ENCODE measurements around the gene RAVER1.
"Not testable (repeated sequence)": the region's sequence is repeated elsewhere in the genome, so short reads cannot be mapped to it uniquely, and the experiment has no call there.

RAVER1 gene

DNA sequence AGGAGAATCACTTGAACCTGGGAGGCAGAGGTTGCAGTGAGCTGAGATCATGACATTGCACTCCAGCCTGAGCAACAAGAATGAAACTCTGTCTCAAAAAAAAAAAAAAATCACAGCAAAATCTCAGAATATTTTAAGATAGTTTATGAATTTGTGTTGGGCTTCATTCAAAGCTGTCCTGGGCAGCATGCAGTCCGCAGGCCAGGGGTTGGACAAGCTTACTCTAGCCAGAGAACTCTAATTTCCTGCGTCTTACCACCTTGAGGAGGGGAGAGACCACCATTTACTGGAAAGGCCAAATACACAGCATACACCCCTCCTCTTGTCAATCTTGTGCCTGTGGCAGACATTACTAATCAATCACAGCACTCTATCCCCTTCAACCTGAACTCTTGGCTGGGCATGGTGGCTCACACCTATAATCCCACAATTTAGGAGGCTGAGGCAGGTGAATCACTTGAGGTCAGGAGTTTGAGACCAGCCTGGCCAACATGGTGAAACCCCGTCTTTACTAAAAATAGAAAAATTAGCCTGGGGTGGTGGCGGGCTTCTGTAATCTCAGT lies 33.7 kb upstream of the RAVER1 start:
- ChIA-PET CTCF (interaction anchor here (0.7 kb wide), 1 partner anchor 60 kb away, joined by 3 read pairs; no protein-coding TSS in a partner anchor), POLR2A (interaction anchor here (1.6 kb wide), 1 partner anchor 13 kb away, joined by 10 read pairs; the partner anchor contains the start of gene TYK2)
- H3K4me1 ChIP-seq (ENCODE audit: control insufficient read depth, insufficient read depth, low read length); H3K27ac ChIP-seq (ENCODE audit: extremely low read depth, low read depth, low read length); H3K4me3 ChIP-seq (ENCODE audit: low read depth, low read length); H3K9me3 ChIP-seq (ENCODE audit: control insufficient read depth, insufficient read depth, low read depth, low read length): not testable (repeated sequence)
- peak; percentile 83 for TF ChIP-seq ZBTB17 (tag by site-specific recombination; IDR thresholded peaks at IDR 0.05)
- peak; percentile 82; the same call in 1 of the 2 replicates for TF ChIP-seq ZNF23 (tag by site-specific recombination; IDR thresholded peaks at IDR 0.05; ENCODE audit: borderline replicate concordance)
- peaks cover 15 to 84% of the 10 kb centered on the region in 2 experiments; a peak in 2 of 3 replicates for H3K36me3 ChIP-seq (ENCODE audit: control insufficient read depth in 2 of 2, insufficient read depth in 1 of 2, low read length in 2 of 2)

DNA sequence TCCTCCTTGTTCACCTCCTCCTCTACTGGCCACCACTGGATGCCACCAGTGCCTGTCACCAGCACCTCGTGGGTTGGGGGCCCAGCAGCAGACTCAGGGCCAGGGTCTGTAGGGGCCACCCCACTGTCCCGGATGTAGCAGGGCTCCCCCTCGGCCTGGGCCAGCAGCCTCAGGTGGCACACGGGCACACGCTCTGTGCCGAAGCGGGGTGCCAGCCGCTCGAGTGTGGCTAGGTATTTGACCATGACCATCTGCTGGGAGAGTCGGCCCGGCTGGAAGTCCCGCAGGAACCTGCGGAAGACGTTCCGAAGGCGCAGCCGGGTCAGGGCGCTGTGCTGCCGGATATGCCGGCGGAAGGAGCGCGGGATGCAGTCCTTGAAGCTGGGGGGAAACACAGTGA lies 32.2 kb upstream of the RAVER1 start:
- POLR2A ChIA-PET, result no interaction called here

DNA sequence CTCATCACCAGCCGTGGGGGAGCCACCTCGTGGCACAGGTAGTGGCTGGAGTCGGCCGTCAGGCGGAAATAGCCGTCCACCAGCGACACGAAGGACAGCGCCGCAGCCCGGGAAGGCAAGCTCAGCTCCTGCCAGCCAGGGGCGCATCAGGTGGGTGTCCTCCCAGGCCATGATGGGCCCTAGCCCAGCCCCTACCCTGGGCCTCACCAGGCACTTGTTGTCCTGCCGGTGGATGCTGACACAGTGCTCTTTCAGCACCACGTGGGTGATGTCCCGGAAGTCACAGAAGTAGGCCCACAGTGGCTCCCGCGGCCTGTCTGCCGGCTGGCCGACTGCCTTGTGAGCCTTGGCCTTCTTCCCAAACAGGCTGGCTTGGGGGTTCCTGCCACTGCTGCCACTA lies 31.3 kb upstream of the RAVER1 start:
- Histone ChIP-seq H3K9me3 (ENCODE audit: control insufficient read depth, insufficient read depth, low read depth, low read length) (no peaks in the 10 kb centered on the region), H3K4me1 (ENCODE audit: control insufficient read depth, insufficient read depth, low read length) (no peaks in the 10 kb centered on the region), H3K36me3 (ENCODE audit: control insufficient read depth in 2 of 2, insufficient read depth in 1 of 2, low read length in 2 of 2) (peaks cover 22 to 81% of the 10 kb centered on the region in 2 experiments; a peak in 2 of 3 replicates), H3K4me3 (ENCODE audit: low read depth, low read length) (no peak overlapping the region), H3K27ac (ENCODE audit: extremely low read depth, low read depth, low read length) (no peak overlapping the region)
- POLR2A ChIA-PET, result no interaction called here
- CTCF ChIA-PET, result no interaction called here
- peak; percentile 67 for TF ChIP-seq SCRT2 (tag by site-specific recombination; IDR thresholded peaks at IDR 0.05)
- TF ChIP-seq OVOL3 (tag by site-specific recombination; IDR thresholded peaks at IDR 0.05), result no peak
- TF ChIP-seq ZNF174 (tag by site-specific recombination; IDR thresholded peaks at IDR 0.05), result no peak

More for the DNA sequence above, 32.2 kb upstream of the RAVER1 start:
- Histone ChIP-seq H3K4me1 (ENCODE audit: control insufficient read depth, insufficient read depth, low read length) (no peaks in the 10 kb centered on the region), H3K9me3 (ENCODE audit: control insufficient read depth, insufficient read depth, low read depth, low read length) (no peaks in the 10 kb centered on the region), H3K4me3 (ENCODE audit: low read depth, low read length) (no peak overlapping the region), H3K27ac (ENCODE audit: extremely low read depth, low read depth, low read length) (no peak overlapping the region), H3K36me3 (ENCODE audit: control insufficient read depth in 2 of 2, insufficient read depth in 1 of 2, low read length in 2 of 2) (peaks cover 22 to 87% of the 10 kb centered on the region in 2 experiments; a peak in 2 of 3 replicates)
- CTCF ChIA-PET, result no interaction called here
- TF ChIP-seq OVOL3 (tag by site-specific recombination; IDR thresholded peaks at IDR 0.05), result no peak
- no peak for TF ChIP-seq ZNF10 (tag by site-specific recombination; IDR thresholded peaks at IDR 0.05)
- no peak for TF ChIP-seq ZNF155 (tag by site-specific recombination; IDR thresholded peaks at IDR 0.05)
- TF ChIP-seq, protein P1, sequence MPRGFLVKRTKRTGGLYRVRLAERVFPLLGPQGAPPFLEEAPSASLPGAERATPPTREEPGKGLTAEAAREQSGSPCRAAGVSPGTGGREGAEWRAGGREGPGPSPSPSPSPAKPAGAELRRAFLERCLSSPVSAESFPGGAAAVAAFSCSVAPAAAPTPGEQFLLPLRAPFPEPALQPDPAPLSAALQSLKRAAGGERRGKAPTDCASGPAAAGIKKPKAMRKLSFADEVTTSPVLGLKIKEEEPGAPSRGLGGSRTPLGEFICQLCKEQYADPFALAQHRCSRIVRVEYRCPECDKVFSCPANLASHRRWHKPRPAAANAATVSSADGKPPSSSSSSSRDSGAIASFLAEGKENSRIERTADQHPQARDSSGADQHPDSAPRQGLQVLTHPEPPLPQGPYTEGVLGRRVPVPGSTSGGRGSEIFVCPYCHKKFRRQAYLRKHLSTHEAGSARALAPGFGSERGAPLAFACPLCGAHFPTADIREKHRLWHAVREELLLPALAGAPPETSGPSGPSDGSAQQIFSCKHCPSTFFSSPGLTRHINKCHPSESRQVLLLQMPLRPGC (tag by site-specific recombination; IDR thresholded peaks at IDR 0.05), result no peak
- TF ChIP-seq, protein P2, sequence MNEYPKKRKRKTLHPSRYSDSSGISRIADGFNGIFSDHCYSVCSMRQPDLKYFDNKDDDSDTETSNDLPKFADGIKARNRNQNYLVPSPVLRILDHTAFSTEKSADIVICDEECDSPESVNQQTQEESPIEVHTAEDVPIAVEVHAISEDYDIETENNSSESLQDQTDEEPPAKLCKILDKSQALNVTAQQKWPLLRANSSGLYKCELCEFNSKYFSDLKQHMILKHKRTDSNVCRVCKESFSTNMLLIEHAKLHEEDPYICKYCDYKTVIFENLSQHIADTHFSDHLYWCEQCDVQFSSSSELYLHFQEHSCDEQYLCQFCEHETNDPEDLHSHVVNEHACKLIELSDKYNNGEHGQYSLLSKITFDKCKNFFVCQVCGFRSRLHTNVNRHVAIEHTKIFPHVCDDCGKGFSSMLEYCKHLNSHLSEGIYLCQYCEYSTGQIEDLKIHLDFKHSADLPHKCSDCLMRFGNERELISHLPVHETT (tag by site-specific recombination; IDR thresholded peaks at IDR 0.05), result no peak
- TF ChIP-seq ZNF239 (tag by site-specific recombination; IDR thresholded peaks at IDR 0.05), result no peak
- no peak for TF ChIP-seq ZNF138 (tag by site-specific recombination; IDR thresholded peaks at IDR 0.05; ENCODE audit: borderline replicate concordance)
- TF ChIP-seq ZFP69B (tag by site-specific recombination; IDR thresholded peaks at IDR 0.05), result no peak
- TF ChIP-seq, protein P3, sequence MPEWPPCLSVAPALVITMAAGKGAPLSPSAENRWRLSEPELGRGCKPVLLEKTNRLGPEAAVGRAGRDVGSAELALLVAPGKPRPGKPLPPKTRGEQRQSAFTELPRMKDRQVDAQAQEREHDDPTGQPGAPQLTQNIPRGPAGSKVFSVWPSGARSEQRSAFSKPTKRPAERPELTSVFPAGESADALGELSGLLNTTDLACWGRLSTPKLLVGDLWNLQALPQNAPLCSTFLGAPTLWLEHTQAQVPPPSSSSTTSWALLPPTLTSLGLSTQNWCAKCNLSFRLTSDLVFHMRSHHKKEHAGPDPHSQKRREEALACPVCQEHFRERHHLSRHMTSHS (tag by site-specific recombination; IDR thresholded peaks at IDR 0.05), result no peak
- no peak for TF ChIP-seq ZIC2 (tag by site-specific recombination; IDR thresholded peaks at IDR 0.05)

All from HEK293 (cell line).